HCT116 (cell line): ENCODE data around the gene PRKCH. TPM values are rescaled to one million over a fixed set of nuclear protein-coding genes. Genes with fewer than 3 reads are reported as not detected.

ENCODE experiments used
- ATAC-seq: fragments of 200-7000 bp; cut with Tn5 transposase; 2 replicates; pipeline ENCODE4 v1.9.1; 2020; ENCODE audit warnings: mild to moderate bottlenecking, moderate library complexity
- BruUV-seq: library from RNA; stranded (reverse); fragments of 400-500 nt; replicated peaks from 2 replicates; lab custom pipeline; 2021; lab: Mats Ljungman, UMichigan
- CTCF ChIA-PET: fragments of 300-600 bp; sonication (Branson Sonifier 250); formaldehyde crosslinking; loops from one replicate; lab custom pipeline; 2021; ENCODE audit warnings: antibody characterized with exemption; lab: Charles Lee
- POLR2A ChIA-PET: fragments of 300-600, 350-600 bp; sonication (Branson Sonifier 250); formaldehyde crosslinking; loops from one replicate; lab custom pipeline; 2021; ENCODE audit warnings: antibody characterized with exemption; lab: Charles Lee
- RAD21 ChIA-PET, 2 experiments: fragments of 300-600 bp; sonication (Branson Sonifier 250); formaldehyde crosslinking; loops; one replicate each; lab custom pipeline; 2023; ENCODE audit warnings: low total read pairs in 2 of 2; ENCODE audit not compliant: uncharacterized antibody in 2 of 2, unreplicated experiment in 2 of 2, low non-redundant PET in 1 of 2; lab: Charles Lee
- DNase-seq: peaks from one replicate; pipeline ENCODE4 v3.0.0-alpha.2; 2010; ENCODE audit warnings: low read depth, low spot score
- H2AFZ ChIP-seq: fragments of 200-600 bp; shearing (Covaris generic), sonication (generic); 2 replicates; pipeline ENCODE4 v1.6.1; 2017; ENCODE audit warnings: low read depth, mixed run types, mixed read lengths, antibody characterized with exemption, low read length; ENCODE audit not compliant: poor library complexity, severe bottlenecking
- H3K27ac ChIP-seq: 2 replicates; pipeline ENCODE4 v1.5.1; 2012; ENCODE audit warnings: low read depth, low read length
- H3K27me3 ChIP-seq: fragments of 200-600 bp; sonication (generic); 2 replicates; pipeline ENCODE4 v1.6.1; 2016; ENCODE audit warnings: mixed run types, low read length, mixed read lengths; ENCODE audit not compliant: insufficient read depth
- H3K36me3 ChIP-seq, 2 experiments: fragments of 200-500 bp in 1 of 2; fragments of 200-600 bp in 1 of 2; sonication (Bioruptor generic) in 1 of 2; sonication (generic) in 1 of 2; 2 replicates each; pipeline versions ENCODE4 v1.5.1 to v1.6.1; 2014 to 2016; ENCODE audit warnings: low read length in 2 of 2, inconsistent platforms in 1 of 2, mixed read lengths in 1 of 2, mixed run types in 1 of 2; ENCODE audit not compliant: insufficient read depth in 2 of 2, control insufficient read depth in 1 of 2
- H3K4me1 ChIP-seq, 2 experiments: fragments of 200-600 bp in 1 of 2; sonication (generic) in 1 of 2; 2 replicates each; pipeline versions ENCODE4 v1.5.1 to v1.6.1; 2012 to 2017; ENCODE audit warnings: low read length in 2 of 2, inconsistent platforms in 1 of 2, mild to moderate bottlenecking in 1 of 2, mixed read lengths in 1 of 2, mixed run types in 1 of 2, moderate library complexity in 1 of 2; ENCODE audit not compliant: insufficient read depth in 2 of 2, control insufficient read depth in 1 of 2
- H3K4me2 ChIP-seq: fragments of 200-600 bp; sonication (generic); 2 replicates; pipeline ENCODE4 v1.6.1; 2017; ENCODE audit warnings: mixed run types, low read length, mixed read lengths
- H3K4me3 ChIP-seq, 2 experiments: fragments of 200-600 bp in 1 of 2; sonication (generic) in 1 of 2; replicated peaks in 1 of 2; 2 replicates each; pipeline ENCODE4 v1.5.1; 2011 to 2016; ENCODE audit warnings: low read length in 2 of 2, control low read depth in 1 of 2, low read depth in 1 of 2, mild to moderate bottlenecking in 1 of 2, mixed read lengths in 1 of 2, mixed run types in 1 of 2
- H3K79me2 ChIP-seq: fragments of 200-600 bp; sonication (generic); 2 replicates; pipeline ENCODE4 v1.6.1; 2017; ENCODE audit warnings: mild to moderate bottlenecking, mixed run types, low read length, moderate library complexity, mixed read lengths; ENCODE audit not compliant: insufficient read depth
- H3K9ac ChIP-seq: fragments of 200-600 bp; sonication (generic); 2 replicates; pipeline ENCODE4 v1.6.1; 2016; ENCODE audit warnings: low read length, mixed read lengths
- H3K9me2 ChIP-seq: fragments of 200-600 bp; sonication (generic), shearing (Covaris generic); 2 replicates; pipeline ENCODE4 v1.6.1; 2017; ENCODE audit warnings: mixed run types, mild to moderate bottlenecking, moderate library complexity; ENCODE audit not compliant: insufficient read depth
- H3K9me3 ChIP-seq, 2 experiments: fragments of 200-500 bp in 1 of 2; fragments of 200-600 bp in 1 of 2; sonication (Bioruptor generic) in 1 of 2; sonication (generic) in 1 of 2; 2 replicates each; pipeline ENCODE4 v1.6.1; 2014 to 2017; ENCODE audit warnings: low read length in 2 of 2, mixed read lengths in 2 of 2, inconsistent platforms in 1 of 2, low read depth in 1 of 2, mild to moderate bottlenecking in 1 of 2, mixed run types in 1 of 2, moderate library complexity in 1 of 2; ENCODE audit not compliant: control insufficient read depth in 1 of 2, insufficient read depth in 1 of 2
- H4K20me1 ChIP-seq: fragments of 200-600 bp; sonication (generic), shearing (Covaris generic); 2 replicates; pipeline ENCODE4 v1.6.1; 2017; ENCODE audit warnings: mixed run types, mild to moderate bottlenecking, moderate library complexity; ENCODE audit not compliant: insufficient read depth
- CBX3 ChIP-seq: IDR thresholded peaks from 2 replicates; pipeline ENCODE4 v1.6.1; 2012; ENCODE audit warnings: low read depth
- CEBPB ChIP-seq: IDR thresholded peaks from 2 replicates; pipeline ENCODE4 v1.6.1; 2012; ENCODE audit warnings: low read depth
- EZH2 ChIP-seq: fragments of 200-600 bp; sonication (generic); IDR thresholded peaks from 2 replicates; pipeline ENCODE4 v1.6.1; 2017; ENCODE audit warnings: antibody characterized with exemption, mixed run types
- POLR2AphosphoS5 ChIP-seq: IDR thresholded peaks from 2 replicates; pipeline ENCODE4 v1.6.1; 2011; ENCODE audit warnings: mild to moderate bottlenecking, low read depth, low read length, moderate library complexity
- SP1 ChIP-seq: IDR thresholded peaks from 2 replicates; pipeline ENCODE4 v1.6.1; 2012; ENCODE audit warnings: low read depth
- SRF ChIP-seq: IDR thresholded peaks from 2 replicates; pipeline ENCODE4 v1.6.1; 2012; ENCODE audit warnings: low read depth
- YY1 ChIP-seq: IDR thresholded peaks from 2 replicates; pipeline ENCODE4 v1.6.1; 2011; ENCODE audit warnings: low read length, low read depth, moderate library complexity, mild to moderate bottlenecking; ENCODE audit not compliant: insufficient replicate concordance; ENCODE audit errors: extremely low read depth
- ZFX ChIP-seq: fragments of 450-650 bp; IDR thresholded peaks from 2 replicates; pipeline ENCODE4 v1.6.1; 2017
- ZNF274 ChIP-seq: fragments of 200-500 bp; sonication (Bioruptor generic); IDR thresholded peaks from 2 replicates; pipeline ENCODE4 v1.6.1; 2014; ENCODE audit warnings: mild to moderate bottlenecking, low read depth, low read length, inconsistent platforms
- intact Hi-C: fragments of 100-400 bp; cut with micrococcal nuclease; formaldehyde crosslinking; loops from 2 replicates; pipeline ENCODE4 v1.10.0; 2022
- total RNA-seq: library from RNA; stranded (reverse); gene quantifications from one replicate; pipeline ENCODE4 v1.2.1, GENCODE V29; 2021; ENCODE audit not compliant: unreplicated experiment
- TF ChIP-seq, protein P1 (sequence below), 3 experiments: fragments of 200-600 bp in 1 of 3; sonication (generic) in 1 of 3; IDR thresholded peaks in 2 of 3; conservative IDR thresholded peaks in 1 of 3; 2 replicates each; pipeline ENCODE4 v1.5.1; 2012 to 2017; ENCODE audit warnings: low read depth in 2 of 3, low read length in 2 of 3, antibody characterized with exemption in 1 of 3, borderline replicate concordance in 1 of 3, control low read depth in 1 of 3, mild to moderate bottlenecking in 1 of 3, mixed read lengths in 1 of 3, mixed run types in 1 of 3, moderate library complexity in 1 of 3; ENCODE audit not compliant: insufficient read depth in 1 of 3
- TF ChIP-seq, protein P2 (sequence below): IDR thresholded peaks from 2 replicates; pipeline ENCODE4 v1.6.1; 2012
- TF ChIP-seq, protein P3 (sequence below): IDR thresholded peaks from 2 replicates; pipeline ENCODE4 v1.6.1; 2012; ENCODE audit warnings: low read depth

The PRKCH gene
- total RNA-seq, 1 experiment from 2014 or later: 16.6 TPM

DNA sequence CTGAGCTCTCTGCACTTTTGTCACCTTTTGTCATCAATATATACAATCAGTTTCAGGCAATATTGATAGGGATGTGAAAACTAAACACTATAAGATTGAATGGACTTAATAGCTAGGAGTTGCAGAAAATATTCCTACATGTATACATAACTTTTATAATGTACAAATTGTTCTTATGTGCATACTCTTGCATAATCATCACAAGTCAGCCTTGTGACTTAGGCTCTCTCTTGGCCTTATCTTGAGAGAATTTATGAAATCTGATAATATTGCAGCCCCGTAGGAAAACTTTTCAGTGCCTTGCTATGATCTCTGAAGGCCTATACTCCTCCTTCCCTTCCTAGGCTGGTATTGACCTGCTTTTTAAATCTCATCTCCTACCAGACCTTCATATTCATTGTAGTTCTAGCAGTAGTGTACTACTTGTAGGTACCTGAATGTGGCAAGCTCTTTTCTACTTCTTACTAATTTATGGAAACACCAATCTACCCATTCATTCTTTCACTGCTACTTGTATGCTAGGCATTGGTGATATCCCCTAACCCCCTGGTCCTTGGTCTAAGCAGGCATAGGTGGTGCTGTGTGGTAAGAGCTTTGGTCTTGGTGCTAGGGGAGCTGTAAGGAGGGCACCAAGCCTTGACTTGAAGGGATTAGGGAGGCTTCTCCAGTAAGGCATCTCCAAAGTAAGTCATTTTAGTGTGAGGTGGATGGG, 100.0 kb downstream of the PRKCH start:
- no TSS peak for BruUV-seq
- no peak for ATAC-seq
- RAD21 ChIA-PET: no interaction called here
- H3K9ac ChIP-seq: no peak overlapping the region
- POLR2A ChIA-PET: interaction anchor here (1.0 kb wide), 1 partner anchor 12 kb away, joined by 3 read pairs; no protein-coding TSS in a partner anchor
- no peaks in the 10 kb centered on the region for H3K79me2 ChIP-seq
- no peak overlapping the region for H3K4me3 ChIP-seq
- no peaks in the 10 kb centered on the region for H3K36me3 ChIP-seq
- H4K20me1 ChIP-seq: no peaks in the 10 kb centered on the region
- no peaks in the 10 kb centered on the region for H3K9me3 ChIP-seq
- TF ChIP-seq ZFX (no peak), SRF (no peak), CBX3 (no peak), POLR2AphosphoS5 (no peak), SP1 (no peak), EZH2 (no peak), ZNF274 (no peak), YY1 (no peak), CEBPB (no peak)
- TF ChIP-seq, protein P1, sequence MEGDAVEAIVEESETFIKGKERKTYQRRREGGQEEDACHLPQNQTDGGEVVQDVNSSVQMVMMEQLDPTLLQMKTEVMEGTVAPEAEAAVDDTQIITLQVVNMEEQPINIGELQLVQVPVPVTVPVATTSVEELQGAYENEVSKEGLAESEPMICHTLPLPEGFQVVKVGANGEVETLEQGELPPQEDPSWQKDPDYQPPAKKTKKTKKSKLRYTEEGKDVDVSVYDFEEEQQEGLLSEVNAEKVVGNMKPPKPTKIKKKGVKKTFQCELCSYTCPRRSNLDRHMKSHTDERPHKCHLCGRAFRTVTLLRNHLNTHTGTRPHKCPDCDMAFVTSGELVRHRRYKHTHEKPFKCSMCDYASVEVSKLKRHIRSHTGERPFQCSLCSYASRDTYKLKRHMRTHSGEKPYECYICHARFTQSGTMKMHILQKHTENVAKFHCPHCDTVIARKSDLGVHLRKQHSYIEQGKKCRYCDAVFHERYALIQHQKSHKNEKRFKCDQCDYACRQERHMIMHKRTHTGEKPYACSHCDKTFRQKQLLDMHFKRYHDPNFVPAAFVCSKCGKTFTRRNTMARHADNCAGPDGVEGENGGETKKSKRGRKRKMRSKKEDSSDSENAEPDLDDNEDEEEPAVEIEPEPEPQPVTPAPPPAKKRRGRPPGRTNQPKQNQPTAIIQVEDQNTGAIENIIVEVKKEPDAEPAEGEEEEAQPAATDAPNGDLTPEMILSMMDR (IDR thresholded peaks at IDR 0.05 in 2 of 3, conservative IDR thresholded peaks at IDR 0.05 in 1 of 3; ENCODE audit: borderline replicate concordance in 1 of 3, insufficient read depth in 1 of 3, low read depth in 2 of 3, low read length in 2 of 3): no peak
- TF ChIP-seq, protein P2, sequence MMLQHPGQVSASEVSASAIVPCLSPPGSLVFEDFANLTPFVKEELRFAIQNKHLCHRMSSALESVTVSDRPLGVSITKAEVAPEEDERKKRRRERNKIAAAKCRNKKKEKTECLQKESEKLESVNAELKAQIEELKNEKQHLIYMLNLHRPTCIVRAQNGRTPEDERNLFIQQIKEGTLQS: no peak
- TF ChIP-seq, protein P3, sequence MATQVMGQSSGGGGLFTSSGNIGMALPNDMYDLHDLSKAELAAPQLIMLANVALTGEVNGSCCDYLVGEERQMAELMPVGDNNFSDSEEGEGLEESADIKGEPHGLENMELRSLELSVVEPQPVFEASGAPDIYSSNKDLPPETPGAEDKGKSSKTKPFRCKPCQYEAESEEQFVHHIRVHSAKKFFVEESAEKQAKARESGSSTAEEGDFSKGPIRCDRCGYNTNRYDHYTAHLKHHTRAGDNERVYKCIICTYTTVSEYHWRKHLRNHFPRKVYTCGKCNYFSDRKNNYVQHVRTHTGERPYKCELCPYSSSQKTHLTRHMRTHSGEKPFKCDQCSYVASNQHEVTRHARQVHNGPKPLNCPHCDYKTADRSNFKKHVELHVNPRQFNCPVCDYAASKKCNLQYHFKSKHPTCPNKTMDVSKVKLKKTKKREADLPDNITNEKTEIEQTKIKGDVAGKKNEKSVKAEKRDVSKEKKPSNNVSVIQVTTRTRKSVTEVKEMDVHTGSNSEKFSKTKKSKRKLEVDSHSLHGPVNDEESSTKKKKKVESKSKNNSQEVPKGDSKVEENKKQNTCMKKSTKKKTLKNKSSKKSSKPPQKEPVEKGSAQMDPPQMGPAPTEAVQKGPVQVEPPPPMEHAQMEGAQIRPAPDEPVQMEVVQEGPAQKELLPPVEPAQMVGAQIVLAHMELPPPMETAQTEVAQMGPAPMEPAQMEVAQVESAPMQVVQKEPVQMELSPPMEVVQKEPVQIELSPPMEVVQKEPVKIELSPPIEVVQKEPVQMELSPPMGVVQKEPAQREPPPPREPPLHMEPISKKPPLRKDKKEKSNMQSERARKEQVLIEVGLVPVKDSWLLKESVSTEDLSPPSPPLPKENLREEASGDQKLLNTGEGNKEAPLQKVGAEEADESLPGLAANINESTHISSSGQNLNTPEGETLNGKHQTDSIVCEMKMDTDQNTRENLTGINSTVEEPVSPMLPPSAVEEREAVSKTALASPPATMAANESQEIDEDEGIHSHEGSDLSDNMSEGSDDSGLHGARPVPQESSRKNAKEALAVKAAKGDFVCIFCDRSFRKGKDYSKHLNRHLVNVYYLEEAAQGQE: no peak
- CTCF ChIA-PET: no interaction called here
- intact Hi-C loops: no loop called here
- no peaks in the 10 kb centered on the region for H3K9me2 ChIP-seq
- H2AFZ ChIP-seq: no peak overlapping the region
- peaks cover 17 to 18% of the 10 kb centered on the region in 2 experiments for H3K4me1 ChIP-seq
- no peak for DNase-seq
- no peak overlapping the region for H3K27ac ChIP-seq
- no peaks in the 10 kb centered on the region for H3K27me3 ChIP-seq
- no peak overlapping the region for H3K4me2 ChIP-seq
